Measurements from ENCODE around the gene JRKL.

DNA sequence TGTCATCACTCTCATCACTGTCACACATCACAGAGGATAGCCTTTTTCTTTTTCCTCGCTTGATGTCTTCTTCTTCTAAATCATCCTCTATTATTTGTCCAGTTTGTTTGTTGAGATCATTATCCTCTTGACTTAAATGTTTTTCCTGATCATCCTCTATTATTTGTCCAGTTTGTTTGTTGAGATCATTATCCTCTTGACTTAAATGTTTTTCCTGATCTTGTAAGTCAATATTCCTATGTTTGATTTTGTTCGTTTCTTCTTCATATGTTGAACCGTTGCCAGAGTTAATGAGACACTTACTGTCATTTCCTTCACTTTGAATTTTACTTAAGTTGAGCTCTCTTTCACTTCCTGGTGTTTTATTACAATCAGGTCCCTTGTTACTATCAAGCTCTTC, 5.7 kb upstream of the JRKL start:
- TF ChIP-seq, protein P1, sequence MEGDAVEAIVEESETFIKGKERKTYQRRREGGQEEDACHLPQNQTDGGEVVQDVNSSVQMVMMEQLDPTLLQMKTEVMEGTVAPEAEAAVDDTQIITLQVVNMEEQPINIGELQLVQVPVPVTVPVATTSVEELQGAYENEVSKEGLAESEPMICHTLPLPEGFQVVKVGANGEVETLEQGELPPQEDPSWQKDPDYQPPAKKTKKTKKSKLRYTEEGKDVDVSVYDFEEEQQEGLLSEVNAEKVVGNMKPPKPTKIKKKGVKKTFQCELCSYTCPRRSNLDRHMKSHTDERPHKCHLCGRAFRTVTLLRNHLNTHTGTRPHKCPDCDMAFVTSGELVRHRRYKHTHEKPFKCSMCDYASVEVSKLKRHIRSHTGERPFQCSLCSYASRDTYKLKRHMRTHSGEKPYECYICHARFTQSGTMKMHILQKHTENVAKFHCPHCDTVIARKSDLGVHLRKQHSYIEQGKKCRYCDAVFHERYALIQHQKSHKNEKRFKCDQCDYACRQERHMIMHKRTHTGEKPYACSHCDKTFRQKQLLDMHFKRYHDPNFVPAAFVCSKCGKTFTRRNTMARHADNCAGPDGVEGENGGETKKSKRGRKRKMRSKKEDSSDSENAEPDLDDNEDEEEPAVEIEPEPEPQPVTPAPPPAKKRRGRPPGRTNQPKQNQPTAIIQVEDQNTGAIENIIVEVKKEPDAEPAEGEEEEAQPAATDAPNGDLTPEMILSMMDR (IDR thresholded peaks at IDR 0.05), result no peak
- no peak for TF ChIP-seq POLR2A (IDR thresholded peaks at IDR 0.05)
